HepG2 (cell line): ENCODE results near the gene PRKAR2B. TPM values are rescaled to one million over a fixed set of nuclear protein-coding genes. Genes with fewer than 3 reads are reported as not detected.

ENCODE experiments used
- ATAC-seq: fragments of 200-7000 bp; cut with Tn5 transposase; 3 replicates; pipeline ENCODE4 v1.9.1; 2020; ENCODE audit warnings: mild to moderate bottlenecking, moderate library complexity
- BruUV-seq: library from RNA; stranded (reverse); fragments of 400-500 nt; replicated peaks from 2 replicates; lab custom pipeline; 2021; lab: Mats Ljungman, UMichigan
- CTCF ChIA-PET: fragments of 300-600 bp; formaldehyde crosslinking; extraction: SDS; loops from one replicate; lab custom pipeline; 2021; ENCODE audit warnings: low total read pairs, inconsistent platforms, low intra/inter-chr PET ratio; lab: Yijun Ruan, JAX
- POLR2A ChIA-PET: fragments of 350-600 bp; sonication (Branson Sonifier 250); formaldehyde crosslinking; loops from one replicate; lab custom pipeline; 2020; ENCODE audit warnings: antibody characterized with exemption, inconsistent platforms; lab: Yijun Ruan, JAX
- DNase-seq: peaks from one replicate; pipeline ENCODE4 v3.0.0-alpha.2; 2015; ENCODE audit warnings: low spot score
- FAIRE-seq: peaks from 3 replicates; lab custom pipeline; 2011; peaks lifted over from hg19 to GRCh38; lab: Jason Lieb, UNC
- H2AFZ ChIP-seq: one replicate; pipeline ENCODE4 v1.6.1; 2011; ENCODE audit warnings: low read length, inconsistent platforms
- H3K27ac ChIP-seq: fragments of 300-600 bp; 3 replicates; pipeline ENCODE4 v1.8.0; 2011; ENCODE audit warnings: mixed run types, mild to moderate bottlenecking, mixed read lengths, low read length, inconsistent platforms; ENCODE audit not compliant: insufficient read depth; ENCODE audit errors: extremely low read length
- H3K27me3 ChIP-seq, 2 experiments: fragments of 200-600 bp in 1 of 2; 2 replicates in 1 of 2; 3 replicates in 1 of 2; pipeline versions ENCODE4 v1.6.0 to v1.8.0; 2011; ENCODE audit warnings: low read length in 2 of 2, mild to moderate bottlenecking in 2 of 2, moderate library complexity in 2 of 2, inconsistent platforms in 1 of 2; ENCODE audit not compliant: insufficient read depth in 2 of 2, control insufficient read depth in 1 of 2
- H3K36me3 ChIP-seq, 2 experiments: fragments of 200-600 bp in 1 of 2; replicated peaks in 1 of 2; 2 replicates in 1 of 2; 3 replicates in 1 of 2; pipeline versions ENCODE4 v1.5.1 to v1.8.0; 2011; ENCODE audit warnings: low read length in 2 of 2, inconsistent platforms in 1 of 2; ENCODE audit not compliant: insufficient read depth in 2 of 2, control insufficient read depth in 1 of 2
- H3K4me1 ChIP-seq: 2 replicates; pipeline ENCODE4 v1.5.1; 2012; ENCODE audit warnings: low read length, inconsistent platforms; ENCODE audit not compliant: insufficient read depth
- H3K4me2 ChIP-seq: 2 replicates; pipeline ENCODE4 v1.6.0; 2011; ENCODE audit warnings: low read depth, low read length, inconsistent platforms
- H3K4me3 ChIP-seq, 3 experiments: fragments of 200-600 bp in 1 of 3; sonication (generic), shearing (Covaris generic) in 1 of 3; replicated peaks in 1 of 3; 2 replicates each; pipeline ENCODE4 v1.5.1; 2011 to 2016; ENCODE audit warnings: low read length in 3 of 3, inconsistent platforms in 2 of 3, low read depth in 2 of 3, mild to moderate bottlenecking in 2 of 3, control low read depth in 1 of 3, mixed read lengths in 1 of 3; ENCODE audit not compliant: insufficient read depth in 1 of 3
- H3K79me2 ChIP-seq: one replicate; pipeline ENCODE4 v1.6.1; 2011; ENCODE audit warnings: low read length, inconsistent platforms; ENCODE audit not compliant: insufficient read depth
- H3K9ac ChIP-seq: 2 replicates; pipeline ENCODE4 v1.6.0; 2011; ENCODE audit warnings: mild to moderate bottlenecking, low read depth, low read length, inconsistent platforms; ENCODE audit not compliant: insufficient read depth
- H3K9me3 ChIP-seq: 2 replicates; pipeline ENCODE4 v1.5.1; 2012; ENCODE audit warnings: mild to moderate bottlenecking, low read length
- H4K20me1 ChIP-seq: 2 replicates; pipeline ENCODE4 v1.6.0; 2011; ENCODE audit warnings: inconsistent platforms, mild to moderate bottlenecking, low read length, moderate library complexity; ENCODE audit not compliant: insufficient read depth
- EHMT2 ChIP-seq: fragments of 200-600 bp; sonication (generic); IDR thresholded peaks from 2 replicates; pipeline ENCODE4 v1.7.0; 2017; ENCODE audit warnings: antibody characterized with exemption, low read depth, low read length, borderline replicate concordance
- HMG20B ChIP-seq: conservative IDR thresholded peaks from 2 replicates; pipeline ENCODE4 v1.6.1; 2016; ENCODE audit warnings: missing genetic modification reagents, missing compliant biosample characterization
- IKZF4 ChIP-seq: sonication (generic); formaldehyde crosslinking; IDR thresholded peaks from 2 replicates; pipeline ENCODE4 v1.5.1; 2020; ENCODE audit warnings: borderline replicate concordance, mild to moderate bottlenecking, low read depth, missing genetic modification reagents; ENCODE audit errors: not compliant biosample characterization
- MAF1 ChIP-seq: sonication (generic); formaldehyde crosslinking; IDR thresholded peaks from 2 replicates; pipeline ENCODE4 v1.5.0; 2020; ENCODE audit warnings: missing genetic modification reagents, borderline replicate concordance
- SIX4 ChIP-seq: sonication (generic); formaldehyde crosslinking; IDR thresholded peaks from 2 replicates; pipeline ENCODE4 v1.4.0; 2020; ENCODE audit warnings: missing genetic modification reagents
- WIZ ChIP-seq: sonication (generic); formaldehyde crosslinking; IDR thresholded peaks from 2 replicates; pipeline ENCODE4 v1.5.1; 2020; ENCODE audit warnings: mild to moderate bottlenecking, missing genetic modification reagents
- XRCC5 ChIP-seq: fragments of 200-400 bp; formaldehyde crosslinking; optimal IDR thresholded peaks from 2 replicates; pipeline ENCODE3; 2017; ENCODE audit warnings: mild to moderate bottlenecking, low read length
- ZNF354B ChIP-seq: sonication (generic); formaldehyde crosslinking; IDR thresholded peaks from 2 replicates; pipeline ENCODE4 v1.8.0; 2022; ENCODE audit warnings: mild to moderate bottlenecking, missing genetic modification reagents
- ZNF557 ChIP-seq: sonication (generic); formaldehyde crosslinking; IDR thresholded peaks from 2 replicates; pipeline ENCODE4 v1.4.0; 2020; ENCODE audit warnings: missing genetic modification reagents
- ZNF562 ChIP-seq: sonication (generic); formaldehyde crosslinking; IDR thresholded peaks from 2 replicates; pipeline ENCODE4 v1.8.0; 2022; ENCODE audit warnings: missing genetic modification reagents, borderline replicate concordance
- ZNF713 ChIP-seq: sonication (generic); formaldehyde crosslinking; IDR thresholded peaks from 2 replicates; pipeline ENCODE4 v1.4.0; 2020; ENCODE audit warnings: mild to moderate bottlenecking, missing genetic modification reagents
- WGBS: methylation state at CpG from one replicate; pipeline ENCODE4 v1.1.6; 2017; ENCODE audit warnings: low lambda C conversion rate; 5-methylcytosine and 5-hydroxymethylcytosine counted together
- in situ Hi-C: cut with HindIII; loops from 2 replicates; pipeline ENCODE4 v1.10.0; 2017; ENCODE audit warnings: low pct_unique_long_range_greater_than_20kb; ENCODE audit not compliant: extremely low pct_ligation_motif_present
- intact Hi-C: fragments of 100-400 bp; cut with micrococcal nuclease; formaldehyde crosslinking; loops from one replicate; pipeline ENCODE4 v1.10.0; 2022; ENCODE audit not compliant: unreplicated experiment
- polyA plus RNA-seq, 8 experiments: library from polyadenylated mRNA; depleted of rRNA in 3 of 8; stranded (reverse) in 7 of 8; unstranded in 1 of 8; fragments of >200 nt; fragmentation: Illumina TruSeq in 4 of 8; extraction: Trizol in 4 of 8; gene quantifications; 2 replicates each; pipeline versions ENCODE4 v1.2.1 to v1.2.3, GENCODE V29; 2011 to 2016; ENCODE audit warnings: low read depth in 4 of 8, missing spikeins in 1 of 8, mixed read lengths in 1 of 8; ENCODE audit not compliant: insufficient read depth in 1 of 8
- total RNA-seq, 5 experiments: library from RNA; depleted of rRNA; stranded (reverse); fragments of >200 nt; fragmentation: Illumina TruSeq; extraction: Trizol; gene quantifications; 2 replicates each; pipeline ENCODE4 v1.2.3, GENCODE V29; 2016; ENCODE audit warnings: low read depth in 1 of 5
- TF ChIP-seq, protein P1 (sequence below): sonication (generic); formaldehyde crosslinking; IDR thresholded peaks from 2 replicates; pipeline ENCODE4 v1.4.0; 2020; ENCODE audit warnings: missing genetic modification reagents

PRKAR2B gene
- total and polyA plus RNA-seq, 2 of the 13 experiments (the other 11 are each of a cell fraction or from before 2014, with no cell fraction given): not detected

DNA sequence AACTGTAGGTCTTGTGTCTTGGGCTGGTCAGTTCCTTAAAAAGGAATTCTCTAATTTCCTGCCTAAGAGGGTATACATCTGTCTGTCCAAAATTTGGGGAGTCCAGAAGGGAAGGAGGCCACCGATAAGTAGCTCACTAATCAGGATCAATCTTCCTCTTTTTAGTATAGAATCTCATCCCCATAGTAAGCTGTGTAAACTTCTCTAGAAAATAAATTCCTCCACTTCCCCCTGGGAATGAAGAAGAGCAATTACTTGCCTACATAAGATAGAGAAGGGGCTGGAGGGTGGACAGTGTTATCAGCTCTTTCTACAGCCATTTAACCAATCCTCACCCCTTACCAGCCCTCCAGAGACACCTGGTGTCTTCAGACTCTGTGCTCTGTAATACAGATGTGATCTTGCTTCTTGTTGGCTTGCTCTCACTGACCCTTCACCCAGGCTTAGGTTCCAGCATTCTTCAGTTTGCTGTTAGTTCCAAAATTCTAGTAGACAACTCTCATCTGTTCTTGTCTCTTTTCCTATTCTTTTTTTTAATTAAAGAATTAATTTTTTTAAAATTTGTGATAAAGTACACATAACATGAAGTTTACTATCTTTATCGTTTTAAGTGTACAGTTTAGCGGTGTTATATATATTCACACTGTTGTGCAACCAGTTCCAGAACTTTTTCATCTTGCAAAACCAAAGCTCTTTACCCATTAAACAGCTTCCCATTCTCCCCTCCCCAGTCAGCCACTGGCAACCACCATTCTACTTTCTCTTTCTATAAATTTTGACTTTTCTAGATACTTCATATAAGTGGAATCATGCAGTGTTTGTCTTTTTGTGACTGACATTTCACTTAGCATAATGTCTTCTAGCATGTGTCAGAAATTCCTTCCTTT is 6.5 kb upstream of the PRKAR2B start:
- FAIRE-seq (no peak), DNase-seq (no peak), ATAC-seq (no peak)
- H3K79me2 ChIP-seq: no peaks in the 10 kb centered on the region
- H3K4me3 ChIP-seq: no peak overlapping the region
- H3K27ac ChIP-seq: no peak overlapping the region
- H2AFZ ChIP-seq: no peak overlapping the region
- POLR2A ChIA-PET: no interaction called here
- no peaks in the 10 kb centered on the region for H3K9me3 ChIP-seq
- no peak overlapping the region for H3K9ac ChIP-seq
- 2% methylated on average over 3 of the region's 3 CpGs for WGBS
- BruUV-seq: no TSS peak
- TF ChIP-seq ZNF557 (CRISPR knock-in tag) (no peak), SIX4 (CRISPR knock-in tag) (no peak), WIZ (CRISPR knock-in tag) (no peak), IKZF4 (no peak), ZNF562 (CRISPR knock-in tag) (no peak), HMG20B (CRISPR knock-in tag) (no peak), ZNF354B (CRISPR knock-in tag) (no peak), MAF1 (CRISPR knock-in tag) (no peak), EHMT2 (no peak), ZNF713 (CRISPR knock-in tag) (no peak), XRCC5 (no peak)
- TF ChIP-seq, protein P1, sequence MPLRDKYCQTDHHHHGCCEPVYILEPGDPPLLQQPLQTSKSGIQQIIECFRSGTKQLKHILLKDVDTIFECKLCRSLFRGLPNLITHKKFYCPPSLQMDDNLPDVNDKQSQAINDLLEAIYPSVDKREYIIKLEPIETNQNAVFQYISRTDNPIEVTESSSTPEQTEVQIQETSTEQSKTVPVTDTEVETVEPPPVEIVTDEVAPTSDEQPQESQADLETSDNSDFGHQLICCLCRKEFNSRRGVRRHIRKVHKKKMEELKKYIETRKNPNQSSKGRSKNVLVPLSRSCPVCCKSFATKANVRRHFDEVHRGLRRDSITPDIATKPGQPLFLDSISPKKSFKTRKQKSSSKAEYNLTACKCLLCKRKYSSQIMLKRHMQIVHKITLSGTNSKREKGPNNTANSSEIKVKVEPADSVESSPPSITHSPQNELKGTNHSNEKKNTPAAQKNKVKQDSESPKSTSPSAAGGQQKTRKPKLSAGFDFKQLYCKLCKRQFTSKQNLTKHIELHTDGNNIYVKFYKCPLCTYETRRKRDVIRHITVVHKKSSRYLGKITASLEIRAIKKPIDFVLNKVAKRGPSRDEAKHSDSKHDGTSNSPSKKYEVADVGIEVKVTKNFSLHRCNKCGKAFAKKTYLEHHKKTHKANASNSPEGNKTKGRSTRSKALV (CRISPR knock-in tag): no peak
- no peaks in the 10 kb centered on the region for H3K4me1 ChIP-seq
- no peak overlapping the region for H3K4me2 ChIP-seq
- in situ Hi-C loops (no loop called here), intact Hi-C loops (no loop called here)
- no peaks in the 10 kb centered on the region for H4K20me1 ChIP-seq
- CTCF ChIA-PET: no interaction called here
- no peaks in the 10 kb centered on the region for H3K27me3 ChIP-seq
- no peaks in the 10 kb centered on the region for H3K36me3 ChIP-seq
